Calu3 (cell line): ENCODE data around the gene SYCP3. TPM values are rescaled to one million over a fixed set of nuclear protein-coding genes. Genes with fewer than 3 reads are reported as not detected.

ENCODE experiments used
- BruUV-seq: library from RNA; stranded (reverse); fragments of 400-500 nt; replicated peaks from 2 replicates; lab custom pipeline; 2021; lab: Mats Ljungman, UMichigan
- CTCF ChIA-PET: fragments of 300-600 bp; sonication (Branson Sonifier 250); formaldehyde crosslinking; loops from one replicate; lab custom pipeline; 2022; ENCODE audit warnings: antibody characterized with exemption; lab: Charles Lee
- DNase-seq: peaks from one replicate; pipeline ENCODE4 v3.0.0; 2022
- H3K27ac Mint-ChIP-seq: one replicate; pipeline ENCODE4 v1.8.0; 2022; ENCODE audit warnings: mixed read lengths; ENCODE audit not compliant: unreplicated experiment
- H3K27me3 Mint-ChIP-seq: one replicate; pipeline ENCODE4 v1.8.0; 2022; ENCODE audit warnings: mixed read lengths; ENCODE audit not compliant: unreplicated experiment
- H3K36me3 Mint-ChIP-seq: one replicate; pipeline ENCODE4 v1.8.0; 2022; ENCODE audit warnings: mild to moderate bottlenecking, moderate library complexity, mixed read lengths; ENCODE audit not compliant: insufficient read depth, unreplicated experiment
- H3K4me1 Mint-ChIP-seq: one replicate; pipeline ENCODE4 v1.8.0; 2022; ENCODE audit warnings: mild to moderate bottlenecking, low read depth, mixed read lengths; ENCODE audit not compliant: unreplicated experiment
- H3K4me3 Mint-ChIP-seq: one replicate; pipeline ENCODE4 v1.8.0; 2022; ENCODE audit warnings: mild to moderate bottlenecking, low read depth, moderate library complexity, mixed read lengths; ENCODE audit not compliant: unreplicated experiment
- H3K9me3 Mint-ChIP-seq: one replicate; pipeline ENCODE4 v1.8.0; 2022; ENCODE audit warnings: low read depth, mixed read lengths; ENCODE audit not compliant: unreplicated experiment
- CTCF ChIP-seq: fragments of 200-600 bp; IDR thresholded peaks from one replicate; pipeline ENCODE4 v1.8.0; 2022; ENCODE audit warnings: antibody characterized with exemption; ENCODE audit not compliant: unreplicated experiment
- intact Hi-C: fragments of 100-400 bp; cut with micrococcal nuclease; formaldehyde crosslinking; loops from one replicate; pipeline ENCODE4 v1.10.0; 2022; ENCODE audit not compliant: unreplicated experiment
- total RNA-seq: library from RNA; stranded (reverse); gene quantifications from 2 replicates; pipeline ENCODE4 v1.2.3, GENCODE V29; 2022

Gene SYCP3
- total RNA-seq, 1 experiment from 2014 or later, result 0.12 TPM

GRCh38 chr12:101783150-101783549, 43.9 kb upstream of the SYCP3 start:
- no peaks in the 10 kb centered on the region for H3K27me3 Mint-ChIP-seq
- DNase-seq, result no peak
- H3K9me3 Mint-ChIP-seq, result no peaks in the 10 kb centered on the region
- H3K4me1 Mint-ChIP-seq, result no peaks in the 10 kb centered on the region
- BruUV-seq, result no TSS peak
- no peak overlapping the region for H3K4me3 Mint-ChIP-seq
- no peak for TF ChIP-seq CTCF
- no peak overlapping the region for H3K27ac Mint-ChIP-seq
- CTCF ChIA-PET, result no interaction called here
- no peaks in the 10 kb centered on the region for H3K36me3 Mint-ChIP-seq
- intact Hi-C loops, result no loop called here

GRCh38 chr12:101782273-101782731, 43.0 kb upstream of the SYCP3 start:
- CTCF ChIA-PET, result no interaction called here

GRCh38 chr12:101781834-101782233, 42.6 kb upstream of the SYCP3 start:
- H3K4me1 Mint-ChIP-seq, result no peaks in the 10 kb centered on the region
- no peaks in the 10 kb centered on the region for H3K27me3 Mint-ChIP-seq
- no TSS peak for BruUV-seq
- no peak overlapping the region for H3K4me3 Mint-ChIP-seq
- no peak overlapping the region for H3K27ac Mint-ChIP-seq
- CTCF ChIA-PET, result no interaction called here
- H3K9me3 Mint-ChIP-seq, result no peaks in the 10 kb centered on the region
- intact Hi-C loops, result no loop called here
- no peak for DNase-seq
- H3K36me3 Mint-ChIP-seq, result no peaks in the 10 kb centered on the region
- no peak for TF ChIP-seq CTCF

More at GRCh38 chr12:101782273-101782731, 43.0 kb upstream of the SYCP3 start:
- H3K27ac Mint-ChIP-seq, result no peak overlapping the region
- intact Hi-C loops, result no loop called here
- H3K9me3 Mint-ChIP-seq, result no peaks in the 10 kb centered on the region
- DNase-seq, result no peak
- no peak for TF ChIP-seq CTCF
- no TSS peak for BruUV-seq
- H3K27me3 Mint-ChIP-seq, result no peaks in the 10 kb centered on the region
- no peaks in the 10 kb centered on the region for H3K36me3 Mint-ChIP-seq
- H3K4me3 Mint-ChIP-seq, result no peak overlapping the region
- no peaks in the 10 kb centered on the region for H3K4me1 Mint-ChIP-seq

GRCh38 chr12:101780599-101780998, 41.3 kb upstream of the SYCP3 start:
- no peak for TF ChIP-seq CTCF
- Mint-ChIP-seq H3K9me3 (no peaks in the 10 kb centered on the region), H3K36me3 (no peaks in the 10 kb centered on the region), H3K27ac (no peak overlapping the region), H3K4me3 (no peak overlapping the region), H3K27me3 (no peaks in the 10 kb centered on the region), H3K4me1 (no peaks in the 10 kb centered on the region)
- CTCF ChIA-PET, result no interaction called here
- DNase-seq, result no peak
- intact Hi-C loops, result no loop called here
- BruUV-seq, result no TSS peak
